ENCODE data around the gene SLC43A2.

DNA sequence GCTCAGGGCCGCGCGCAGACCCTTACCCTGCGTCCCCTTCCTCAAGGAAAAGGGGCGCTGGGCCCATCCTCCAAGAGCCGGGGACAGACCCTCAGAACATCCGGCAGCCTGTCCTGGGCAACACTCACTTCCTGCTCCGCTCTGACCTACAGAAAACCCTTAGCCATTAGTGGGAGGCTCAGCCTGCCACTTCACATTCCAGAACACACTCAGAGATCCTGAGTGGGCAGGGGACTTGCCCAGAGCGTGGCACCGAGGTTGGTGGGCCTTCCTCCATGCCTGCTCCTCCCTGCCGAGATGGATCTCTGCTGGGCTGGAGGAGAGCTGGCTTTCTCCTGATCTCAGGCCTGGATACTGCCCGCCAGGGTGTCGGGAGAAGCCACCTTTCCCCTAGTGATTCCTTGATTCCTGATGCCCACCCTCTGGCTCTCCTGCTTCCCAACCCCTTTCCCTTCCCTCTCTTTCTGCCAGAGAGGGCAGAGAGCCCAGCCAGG lies 15.4 kb upstream of the SLC43A2 start:
- TF ChIP-seq, protein P1, sequence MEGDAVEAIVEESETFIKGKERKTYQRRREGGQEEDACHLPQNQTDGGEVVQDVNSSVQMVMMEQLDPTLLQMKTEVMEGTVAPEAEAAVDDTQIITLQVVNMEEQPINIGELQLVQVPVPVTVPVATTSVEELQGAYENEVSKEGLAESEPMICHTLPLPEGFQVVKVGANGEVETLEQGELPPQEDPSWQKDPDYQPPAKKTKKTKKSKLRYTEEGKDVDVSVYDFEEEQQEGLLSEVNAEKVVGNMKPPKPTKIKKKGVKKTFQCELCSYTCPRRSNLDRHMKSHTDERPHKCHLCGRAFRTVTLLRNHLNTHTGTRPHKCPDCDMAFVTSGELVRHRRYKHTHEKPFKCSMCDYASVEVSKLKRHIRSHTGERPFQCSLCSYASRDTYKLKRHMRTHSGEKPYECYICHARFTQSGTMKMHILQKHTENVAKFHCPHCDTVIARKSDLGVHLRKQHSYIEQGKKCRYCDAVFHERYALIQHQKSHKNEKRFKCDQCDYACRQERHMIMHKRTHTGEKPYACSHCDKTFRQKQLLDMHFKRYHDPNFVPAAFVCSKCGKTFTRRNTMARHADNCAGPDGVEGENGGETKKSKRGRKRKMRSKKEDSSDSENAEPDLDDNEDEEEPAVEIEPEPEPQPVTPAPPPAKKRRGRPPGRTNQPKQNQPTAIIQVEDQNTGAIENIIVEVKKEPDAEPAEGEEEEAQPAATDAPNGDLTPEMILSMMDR (conservative IDR thresholded peaks at IDR 0.05 in 1 of 2, IDR thresholded peaks at IDR 0.05 in 1 of 2; ENCODE audit: low read depth in 1 of 2, low read length in 2 of 2) = no peak
- no peak for TF ChIP-seq EZH2 (IDR thresholded peaks at IDR 0.05; ENCODE audit: low read length, missing control alignments)
